ENCODE measurements around the gene ITGB1BP1.

GRCh38 chr2:9365498-9366019, 57.8 kb downstream of the ITGB1BP1 start:
- TF ChIP-seq GABPA (IDR thresholded peaks at IDR 0.05; ENCODE audit: low read depth) (no peak), POLR2AphosphoS5 (IDR thresholded peaks at IDR 0.05; ENCODE audit: low read depth, low read length) (no peak)

Data from SK-N-SH (cell line).